K562 (cell line): ENCODE measurements around the gene PARPBP. TPM values are rescaled to one million over a fixed set of nuclear protein-coding genes. Genes with fewer than 3 reads are reported as not detected.

Experiments used
- ARID2 ChIP-seq: fragments of 450-650 bp; IDR thresholded peaks from 2 replicates; pipeline ENCODE4 v1.6.1; 2017; ENCODE audit warnings: antibody characterized with exemption, mild to moderate bottlenecking
- BRD9 ChIP-seq: fragments of 450-650 bp; IDR thresholded peaks from 2 replicates; pipeline ENCODE4 v1.6.1; 2018; ENCODE audit warnings: low read depth; ENCODE audit not compliant: partially characterized antibody
- CREM ChIP-seq: IDR thresholded peaks from 2 replicates; pipeline ENCODE4 v1.6.1; 2014; ENCODE audit warnings: antibody characterized with exemption, low read depth
- FOSL1 ChIP-seq: fragments of 200-800 bp; sonication (Bioruptor generic); conservative IDR thresholded peaks from 2 replicates; pipeline ENCODE4 v1.6.1; 2016; ENCODE audit warnings: missing genetic modification characterization, missing compliant biosample characterization
- FOXA3 ChIP-seq, 2 experiments: fragments of 450-650 bp in 1 of 2; sonication (generic) in 1 of 2; formaldehyde crosslinking; IDR thresholded peaks in 1 of 2; conservative IDR thresholded peaks in 1 of 2; 2 replicates each; pipeline versions ENCODE4 v1.4.0 to v1.8.0; 2020 to 2022; ENCODE audit warnings: mild to moderate bottlenecking in 2 of 2, missing genetic modification reagents in 1 of 2
- SAFB ChIP-seq: fragments of 200-400 bp; formaldehyde crosslinking; IDR thresholded peaks from 2 replicates; pipeline ENCODE4 v1.6.1; 2017; ENCODE audit warnings: low read depth, low read length, borderline replicate concordance
- ZC3H4 ChIP-seq: sonication (generic); formaldehyde crosslinking; IDR thresholded peaks from 2 replicates; pipeline ENCODE4 v1.9.0; 2021; ENCODE audit warnings: missing genetic modification reagents, borderline replicate concordance
- ZNF695 ChIP-seq: fragments of 450-650 bp; formaldehyde crosslinking; IDR thresholded peaks from 2 replicates; pipeline ENCODE4 v1.4.0; 2020; ENCODE audit warnings: mild to moderate bottlenecking, moderate library complexity
- polyA plus RNA-seq, 8 experiments: library from polyadenylated mRNA; depleted of rRNA in 4 of 8; stranded (reverse) in 5 of 8; unstranded in 3 of 8; fragments of >200 nt; fragmentation: Nextera tagmentation in 2 of 8; fragmentation: Illumina TruSeq in 1 of 8; extraction: Ambion mirVana in 2 of 8; extraction: Trizol in 1 of 8; gene quantifications; 2 replicates each; pipeline versions ENCODE4 v1.2.1 to v1.2.3, GENCODE V29; 2011 to 2014; ENCODE audit warnings: inconsistent platforms in 1 of 8, missing spikeins in 1 of 8
- total RNA-seq, 7 experiments: library from RNA; depleted of rRNA in 6 of 7; stranded (reverse); fragments of >200 nt in 6 of 7; fragmentation: Illumina TruSeq in 2 of 7; extraction: Trizol in 2 of 7; gene quantifications; 2 replicates each; pipeline versions ENCODE4 v1.2.1 to v1.2.3, GENCODE V29; 2011 to 2021; ENCODE audit warnings: low replicate concordance in 1 of 7
- TF ChIP-seq, protein P1 (sequence below): fragments of 200-800 bp; sonication (Bioruptor generic); IDR thresholded peaks from 2 replicates; pipeline ENCODE4 v1.6.1; 2016; ENCODE audit warnings: missing genetic modification characterization, missing compliant biosample characterization
- TF ChIP-seq, protein P2 (sequence below): fragments of 250-450 bp; sonication (Bioruptor Pico); IDR thresholded peaks from 2 replicates; pipeline ENCODE4 v1.5.0; 2021; ENCODE audit warnings: mild to moderate bottlenecking, borderline replicate concordance
- TF ChIP-seq, protein P3 (sequence below): fragments of 450-650 bp; IDR thresholded peaks from 2 replicates; pipeline ENCODE4 v1.6.1; 2018; ENCODE audit warnings: mild to moderate bottlenecking, low read depth; ENCODE audit not compliant: partially characterized antibody
- TF ChIP-seq, protein P4 (sequence below): fragments of 250-450 bp; sonication (Bioruptor Pico); IDR thresholded peaks from 2 replicates; pipeline ENCODE4 v1.4.0; 2020; ENCODE audit warnings: borderline replicate concordance
- TF ChIP-seq, protein P5 (sequence below), 3 experiments: fragments of 200-800 bp in 1 of 3; sonication (Bioruptor generic) in 1 of 3; sonication (generic) in 1 of 3; formaldehyde crosslinking in 1 of 3; IDR thresholded peaks; 2 replicates each; pipeline versions ENCODE4 v1.6.1 to v1.8.0; 2016 to 2022; ENCODE audit warnings: mild to moderate bottlenecking in 2 of 3, missing compliant biosample characterization in 2 of 3, missing genetic modification characterization in 2 of 3, missing genetic modification reagents in 1 of 3

PARPBP gene
- total and polyA plus RNA-seq, 9 of the 15 experiments (the other 6 are each of a cell fraction or from before 2014, with no cell fraction given) = 26.1 to 62.5 (median 49.0) TPM

DNA sequence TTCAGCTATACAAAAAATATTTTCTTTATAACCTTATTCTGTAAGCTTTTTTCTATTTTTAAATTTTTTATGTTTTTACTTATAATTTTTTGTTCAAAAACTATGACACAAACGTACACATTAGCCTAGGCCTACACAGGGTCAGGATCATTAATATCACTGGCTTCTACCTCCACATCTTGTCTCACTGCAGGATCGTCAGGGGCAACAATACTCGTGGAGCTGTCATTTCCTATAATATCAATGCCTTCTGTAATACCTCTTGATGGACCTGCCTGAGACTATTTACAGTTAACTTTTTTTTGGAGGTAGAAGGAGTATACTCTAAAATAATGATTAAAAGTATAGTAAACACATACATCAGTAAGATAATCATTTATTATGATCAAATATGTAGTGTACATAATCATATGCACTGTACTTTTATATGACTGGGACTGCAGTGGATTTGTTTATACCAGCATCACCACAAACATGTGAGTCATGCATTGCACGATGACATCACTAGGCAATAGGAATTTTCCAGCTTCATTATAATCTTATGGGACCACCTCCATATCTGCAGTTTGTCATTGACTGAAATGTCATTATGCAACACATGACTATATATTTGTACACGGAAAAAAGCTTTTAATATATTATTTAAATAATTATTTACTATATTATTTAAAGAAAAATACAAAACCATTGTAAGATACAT, 96.2 kb downstream of the PARPBP start (continued):
- TF ChIP-seq, protein P1, sequence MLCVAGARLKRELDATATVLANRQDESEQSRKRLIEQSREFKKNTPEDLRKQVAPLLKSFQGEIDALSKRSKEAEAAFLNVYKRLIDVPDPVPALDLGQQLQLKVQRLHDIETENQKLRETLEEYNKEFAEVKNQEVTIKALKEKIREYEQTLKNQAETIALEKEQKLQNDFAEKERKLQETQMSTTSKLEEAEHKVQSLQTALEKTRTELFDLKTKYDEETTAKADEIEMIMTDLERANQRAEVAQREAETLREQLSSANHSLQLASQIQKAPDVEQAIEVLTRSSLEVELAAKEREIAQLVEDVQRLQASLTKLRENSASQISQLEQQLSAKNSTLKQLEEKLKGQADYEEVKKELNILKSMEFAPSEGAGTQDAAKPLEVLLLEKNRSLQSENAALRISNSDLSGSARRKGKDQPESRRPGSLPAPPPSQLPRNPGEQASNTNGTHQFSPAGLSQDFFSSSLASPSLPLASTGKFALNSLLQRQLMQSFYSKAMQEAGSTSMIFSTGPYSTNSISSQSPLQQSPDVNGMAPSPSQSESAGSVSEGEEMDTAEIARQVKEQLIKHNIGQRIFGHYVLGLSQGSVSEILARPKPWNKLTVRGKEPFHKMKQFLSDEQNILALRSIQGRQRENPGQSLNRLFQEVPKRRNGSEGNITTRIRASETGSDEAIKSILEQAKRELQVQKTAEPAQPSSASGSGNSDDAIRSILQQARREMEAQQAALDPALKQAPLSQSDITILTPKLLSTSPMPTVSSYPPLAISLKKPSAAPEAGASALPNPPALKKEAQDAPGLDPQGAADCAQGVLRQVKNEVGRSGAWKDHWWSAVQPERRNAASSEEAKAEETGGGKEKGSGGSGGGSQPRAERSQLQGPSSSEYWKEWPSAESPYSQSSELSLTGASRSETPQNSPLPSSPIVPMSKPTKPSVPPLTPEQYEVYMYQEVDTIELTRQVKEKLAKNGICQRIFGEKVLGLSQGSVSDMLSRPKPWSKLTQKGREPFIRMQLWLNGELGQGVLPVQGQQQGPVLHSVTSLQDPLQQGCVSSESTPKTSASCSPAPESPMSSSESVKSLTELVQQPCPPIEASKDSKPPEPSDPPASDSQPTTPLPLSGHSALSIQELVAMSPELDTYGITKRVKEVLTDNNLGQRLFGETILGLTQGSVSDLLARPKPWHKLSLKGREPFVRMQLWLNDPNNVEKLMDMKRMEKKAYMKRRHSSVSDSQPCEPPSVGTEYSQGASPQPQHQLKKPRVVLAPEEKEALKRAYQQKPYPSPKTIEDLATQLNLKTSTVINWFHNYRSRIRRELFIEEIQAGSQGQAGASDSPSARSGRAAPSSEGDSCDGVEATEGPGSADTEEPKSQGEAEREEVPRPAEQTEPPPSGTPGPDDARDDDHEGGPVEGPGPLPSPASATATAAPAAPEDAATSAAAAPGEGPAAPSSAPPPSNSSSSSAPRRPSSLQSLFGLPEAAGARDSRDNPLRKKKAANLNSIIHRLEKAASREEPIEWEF = no peak
- TF ChIP-seq, protein P2, sequence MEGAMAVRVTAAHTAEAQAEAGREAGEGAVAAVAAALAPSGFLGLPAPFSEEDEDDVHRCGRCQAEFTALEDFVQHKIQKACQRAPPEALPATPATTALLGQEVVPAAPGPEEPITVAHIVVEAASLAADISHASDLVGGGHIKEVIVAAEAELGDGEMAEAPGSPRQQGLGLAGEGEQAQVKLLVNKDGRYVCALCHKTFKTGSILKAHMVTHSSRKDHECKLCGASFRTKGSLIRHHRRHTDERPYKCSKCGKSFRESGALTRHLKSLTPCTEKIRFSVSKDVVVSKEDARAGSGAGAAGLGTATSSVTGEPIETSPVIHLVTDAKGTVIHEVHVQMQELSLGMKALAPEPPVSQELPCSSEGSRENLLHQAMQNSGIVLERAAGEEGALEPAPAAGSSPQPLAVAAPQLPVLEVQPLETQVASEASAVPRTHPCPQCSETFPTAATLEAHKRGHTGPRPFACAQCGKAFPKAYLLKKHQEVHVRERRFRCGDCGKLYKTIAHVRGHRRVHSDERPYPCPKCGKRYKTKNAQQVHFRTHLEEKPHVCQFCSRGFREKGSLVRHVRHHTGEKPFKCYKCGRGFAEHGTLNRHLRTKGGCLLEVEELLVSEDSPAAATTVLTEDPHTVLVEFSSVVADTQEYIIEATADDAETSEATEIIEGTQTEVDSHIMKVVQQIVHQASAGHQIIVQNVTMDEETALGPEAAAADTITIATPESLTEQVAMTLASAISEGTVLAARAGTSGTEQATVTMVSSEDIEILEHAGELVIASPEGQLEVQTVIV (CRISPR knock-in tag) = no peak
- TF ChIP-seq, protein P3, sequence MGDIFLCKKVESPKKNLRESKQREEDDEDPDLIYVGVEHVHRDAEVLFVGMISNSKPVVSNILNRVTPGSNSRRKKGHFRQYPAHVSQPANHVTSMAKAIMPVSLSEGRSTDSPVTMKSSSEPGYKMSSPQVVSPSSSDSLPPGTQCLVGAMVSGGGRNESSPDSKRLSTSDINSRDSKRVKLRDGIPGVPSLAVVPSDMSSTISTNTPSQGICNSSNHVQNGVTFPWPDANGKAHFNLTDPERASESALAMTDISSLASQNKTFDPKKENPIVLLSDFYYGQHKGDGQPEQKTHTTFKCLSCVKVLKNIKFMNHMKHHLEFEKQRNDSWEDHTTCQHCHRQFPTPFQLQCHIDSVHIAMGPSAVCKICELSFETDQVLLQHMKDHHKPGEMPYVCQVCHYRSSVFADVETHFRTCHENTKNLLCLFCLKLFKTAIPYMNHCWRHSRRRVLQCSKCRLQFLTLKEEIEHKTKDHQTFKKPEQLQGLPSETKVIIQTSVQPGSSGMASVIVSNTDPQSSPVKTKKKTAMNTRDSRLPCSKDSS = no peak
- no peak for TF ChIP-seq ARID2
- TF ChIP-seq, protein P4, sequence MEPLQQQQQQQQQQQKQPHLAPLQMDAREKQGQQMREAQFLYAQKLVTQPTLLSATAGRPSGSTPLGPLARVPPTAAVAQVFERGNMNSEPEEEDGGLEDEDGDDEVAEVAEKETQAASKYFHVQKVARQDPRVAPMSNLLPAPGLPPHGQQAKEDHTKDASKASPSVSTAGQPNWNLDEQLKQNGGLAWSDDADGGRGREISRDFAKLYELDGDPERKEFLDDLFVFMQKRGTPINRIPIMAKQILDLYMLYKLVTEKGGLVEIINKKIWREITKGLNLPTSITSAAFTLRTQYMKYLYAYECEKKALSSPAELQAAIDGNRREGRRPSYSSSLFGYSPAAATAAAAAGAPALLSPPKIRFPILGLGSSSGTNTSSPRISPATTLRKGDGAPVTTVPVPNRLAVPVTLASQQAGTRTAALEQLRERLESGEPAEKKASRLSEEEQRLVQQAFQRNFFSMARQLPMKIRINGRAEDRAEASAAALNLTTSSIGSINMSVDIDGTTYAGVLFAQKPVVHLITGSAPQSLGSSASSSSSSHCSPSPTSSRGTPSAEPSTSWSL = no peak
- TF ChIP-seq FOXA3 (CRISPR knock-in tag; conservative IDR thresholded peaks at IDR 0.05 in 1 of 2, IDR thresholded peaks at IDR 0.05 in 1 of 2) = no peak
- TF ChIP-seq FOSL1 (tag) = peak; percentile 67
- no peak for TF ChIP-seq BRD9
- no peak for TF ChIP-seq ZNF695 (CRISPR knock-in tag)
- TF ChIP-seq ZC3H4 (CRISPR knock-in tag) = no peak
- no peak for TF ChIP-seq CREM
- TF ChIP-seq, protein P5, sequence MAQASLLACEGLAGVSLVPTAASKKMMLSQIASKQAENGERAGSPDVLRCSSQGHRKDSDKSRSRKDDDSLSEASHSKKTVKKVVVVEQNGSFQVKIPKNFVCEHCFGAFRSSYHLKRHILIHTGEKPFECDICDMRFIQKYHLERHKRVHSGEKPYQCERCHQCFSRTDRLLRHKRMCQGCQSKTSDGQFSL (CRISPR knock-in tag; IDR thresholded peaks at IDR 0.05) = no peak
- TF ChIP-seq, protein P5 (tag; IDR thresholded peaks at IDR 0.05) = no peak
- no peak for TF ChIP-seq SAFB
